Sigmoid colon (tissue), 4 donors: ENCODE measurements around the gene CTPS2.

Experiments
- EP300 ChIP-seq, 4 donors: sonication (generic); formaldehyde crosslinking; IDR thresholded peaks; one replicate each; pipeline ENCODE4 v1.6.1; 2017; ENCODE audit warnings: antibody characterized with exemption in 4 of 4
- POLR2A ChIP-seq, 2 donors: fragments of 450-650 bp; IDR thresholded peaks; one replicate each; pipeline ENCODE4 v1.6.1; 2016; ENCODE audit warnings: antibody characterized with exemption in 2 of 2, mild to moderate bottlenecking in 2 of 2, moderate library complexity in 2 of 2
- POLR2AphosphoS5 ChIP-seq, 4 donors: sonication (generic); formaldehyde crosslinking; IDR thresholded peaks; one replicate each; pipeline ENCODE4 v1.6.1; 2017; ENCODE audit warnings: antibody characterized with exemption in 4 of 4
- TF ChIP-seq, protein P1 (sequence below), 4 experiments: fragments of 450-650 bp in 3 of 4; fragments of 200-600 bp in 1 of 4; IDR thresholded peaks; one replicate each; pipeline ENCODE4 v1.5.1; 2016 to 2019; ENCODE audit warnings: antibody characterized with exemption in 4 of 4, mild to moderate bottlenecking in 3 of 4, moderate library complexity in 2 of 4

DNA sequence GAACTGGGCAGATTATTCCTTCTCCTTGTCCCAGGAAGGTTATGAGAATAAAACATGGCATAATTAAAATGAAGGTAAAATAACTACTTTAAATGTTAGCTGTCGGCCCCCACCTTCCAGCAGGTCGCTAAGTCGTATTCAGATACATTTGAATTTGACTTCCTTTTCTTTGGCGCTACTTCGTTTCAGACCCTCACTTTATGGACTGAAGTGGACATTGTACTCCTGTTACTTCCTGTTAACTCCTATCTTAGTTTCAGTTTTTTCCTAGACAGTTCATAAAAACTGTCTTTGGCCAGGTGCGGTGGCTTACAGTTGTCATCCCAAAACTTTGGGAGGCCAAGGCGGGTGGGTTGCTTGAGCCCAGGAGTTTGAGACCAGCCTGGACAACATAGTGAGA, 12.6 kb upstream of the CTPS2 start:
- TF ChIP-seq, protein P1, sequence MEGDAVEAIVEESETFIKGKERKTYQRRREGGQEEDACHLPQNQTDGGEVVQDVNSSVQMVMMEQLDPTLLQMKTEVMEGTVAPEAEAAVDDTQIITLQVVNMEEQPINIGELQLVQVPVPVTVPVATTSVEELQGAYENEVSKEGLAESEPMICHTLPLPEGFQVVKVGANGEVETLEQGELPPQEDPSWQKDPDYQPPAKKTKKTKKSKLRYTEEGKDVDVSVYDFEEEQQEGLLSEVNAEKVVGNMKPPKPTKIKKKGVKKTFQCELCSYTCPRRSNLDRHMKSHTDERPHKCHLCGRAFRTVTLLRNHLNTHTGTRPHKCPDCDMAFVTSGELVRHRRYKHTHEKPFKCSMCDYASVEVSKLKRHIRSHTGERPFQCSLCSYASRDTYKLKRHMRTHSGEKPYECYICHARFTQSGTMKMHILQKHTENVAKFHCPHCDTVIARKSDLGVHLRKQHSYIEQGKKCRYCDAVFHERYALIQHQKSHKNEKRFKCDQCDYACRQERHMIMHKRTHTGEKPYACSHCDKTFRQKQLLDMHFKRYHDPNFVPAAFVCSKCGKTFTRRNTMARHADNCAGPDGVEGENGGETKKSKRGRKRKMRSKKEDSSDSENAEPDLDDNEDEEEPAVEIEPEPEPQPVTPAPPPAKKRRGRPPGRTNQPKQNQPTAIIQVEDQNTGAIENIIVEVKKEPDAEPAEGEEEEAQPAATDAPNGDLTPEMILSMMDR (IDR thresholded peaks at IDR 0.05): no peak
- TF ChIP-seq POLR2AphosphoS5 (IDR thresholded peaks at IDR 0.05) (no peak), POLR2A (IDR thresholded peaks at IDR 0.05) (no peak), EP300 (IDR thresholded peaks at IDR 0.05) (no peak)
